GM13977 (cell line): ENCODE data around the gene DNAJB9.
A peak's percentile ranks its signal among the peaks of the same experiment; 100 is the strongest.

Experiments used
- DNase-seq: peaks from one replicate; pipeline ENCODE4 v3.0.0; 2012; ENCODE audit warnings: low spot score
- CTCF ChIP-seq: IDR thresholded peaks from 2 replicates; pipeline ENCODE4 v1.5.1; 2012; ENCODE audit warnings: mild to moderate bottlenecking, control low read depth; ENCODE audit not compliant: insufficient read depth; ENCODE audit errors: extremely low read depth, missing control alignments
- in situ Hi-C: fragments of 300-500 bp; cut with MboI; formaldehyde crosslinking; loops from one replicate; pipeline ENCODE4 v1.12.0; 2022; ENCODE audit warnings: low sequenced_read_pairs, low pct_unique_long_range_greater_than_20kb, mixed read lengths, inconsistent platforms; ENCODE audit not compliant: unreplicated experiment

Gene DNAJB9

GRCh38 chr7:108570146-108570755, 577 bp downstream of the DNAJB9 start:
- DNase-seq, result peak; percentile 31
- in situ Hi-C loops, result no loop called here
- no peak for TF ChIP-seq CTCF

GRCh38 chr7:108572480-108572879, 2.8 kb downstream of the DNAJB9 start:
- TF ChIP-seq CTCF, result no peak
- no peak for DNase-seq
- in situ Hi-C loops, result no loop called here

DNA sequence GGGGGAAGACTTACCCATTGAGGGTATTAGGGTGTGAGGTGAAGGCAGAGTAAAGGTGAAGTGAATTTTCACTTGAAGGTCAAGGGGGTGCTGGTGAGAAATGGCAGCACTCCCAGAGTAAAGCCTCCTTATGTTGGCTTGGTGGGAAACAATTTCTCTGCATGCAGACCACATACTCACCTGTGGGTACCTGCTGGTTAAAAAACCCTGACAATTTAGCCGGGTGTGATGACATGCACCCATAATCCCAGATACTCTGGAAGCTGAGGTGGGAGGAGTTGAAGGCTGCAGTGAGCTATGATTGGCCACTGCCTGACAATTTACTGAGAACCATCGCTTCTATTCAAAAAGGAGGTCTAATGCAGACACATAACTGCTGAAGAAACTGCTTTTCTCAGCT, 5.5 kb downstream of the DNAJB9 start:
- no peak for DNase-seq
- TF ChIP-seq CTCF, result no peak
- in situ Hi-C loops, result no loop called here

GRCh38 chr7:108576116-108576515, 6.4 kb downstream of the DNAJB9 start:
- TF ChIP-seq CTCF, result no peak
- DNase-seq, result no peak
- in situ Hi-C loops, result no loop called here

- DNase-seq, result no peak
- no peak for TF ChIP-seq CTCF
- in situ Hi-C loops, result no loop called here
These were observed 9.3 kb downstream of the DNAJB9 start for GRCh38 chr7:108578937-108579336.

DNA sequence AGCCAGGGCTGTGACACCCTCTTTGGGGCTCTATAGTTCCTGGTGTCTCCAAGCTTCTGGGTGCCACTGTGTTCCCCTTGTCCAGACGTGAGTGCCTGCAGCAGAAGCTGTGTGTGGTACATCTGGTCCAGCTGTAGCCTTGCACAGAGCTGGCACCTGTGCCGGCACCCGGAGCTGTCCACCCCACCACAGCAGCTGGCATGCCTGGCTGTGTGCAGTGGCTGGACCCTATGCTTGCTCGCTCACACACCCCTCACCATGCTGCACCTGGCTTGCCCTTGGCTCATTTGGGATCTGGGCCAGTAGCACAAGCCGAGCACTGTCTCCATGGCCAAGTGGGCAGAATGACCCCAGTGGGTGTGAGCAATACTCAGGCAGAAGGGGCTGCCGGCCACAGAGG, 10.6 kb downstream of the DNAJB9 start:
- in situ Hi-C loops, result no loop called here
- no peak for DNase-seq

More for the DNA sequence above, 10.6 kb downstream of the DNAJB9 start:
- no peak for TF ChIP-seq CTCF
